Measurements from ENCODE around the gene TAS1R1. TPM values are rescaled to one million over a fixed set of nuclear protein-coding genes. Genes with fewer than 3 reads are reported as not detected.
"Not testable (repeated sequence)": the region's sequence is repeated elsewhere in the genome, so short reads cannot be mapped to it uniquely, and the experiment has no call there.

The TAS1R1 gene
- polyA plus RNA-seq, 2 of the 4 experiments (the other 2 are of a cell fraction), result not detected

DNA sequence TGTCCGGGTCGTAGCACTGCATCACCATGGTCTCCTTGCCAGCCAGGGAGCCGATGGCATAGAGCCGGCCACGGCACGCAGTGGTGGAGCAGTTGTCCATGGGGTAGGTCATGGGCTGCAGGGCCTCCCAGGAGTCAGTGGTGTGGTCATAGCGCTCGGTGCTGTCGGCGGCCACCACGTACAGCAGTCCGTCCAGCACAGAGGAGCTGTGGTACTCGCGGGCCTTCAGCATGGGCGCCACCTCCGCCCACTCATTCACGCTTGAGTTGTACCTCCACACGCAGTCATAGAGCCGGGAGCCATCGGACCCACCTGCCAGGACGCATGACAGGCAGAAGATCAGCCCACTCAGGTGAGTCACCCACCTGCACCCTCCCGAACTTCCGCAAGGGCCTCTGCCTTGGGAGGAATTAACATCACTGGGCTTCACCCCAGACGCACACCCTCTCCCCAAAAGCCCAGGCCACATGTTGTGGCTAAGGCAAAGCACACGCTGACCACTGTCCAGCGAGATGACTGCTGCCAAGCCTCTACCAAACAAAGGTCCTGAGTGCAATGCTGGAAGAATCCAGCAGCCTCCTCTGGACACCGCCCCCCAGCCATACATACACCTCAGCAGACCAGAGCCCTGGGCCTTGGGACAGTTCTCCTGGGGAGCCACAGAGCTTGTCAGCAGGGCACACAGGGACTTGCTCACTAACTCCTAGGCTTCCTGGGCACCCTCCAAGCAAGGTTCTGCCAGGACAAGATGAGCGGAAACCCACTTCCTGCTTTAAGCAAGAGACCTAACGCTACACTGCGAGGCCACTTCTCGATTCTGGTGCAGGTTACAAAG lies 44.3 kb downstream of the TAS1R1 start:
- CTCF ChIA-PET, result interaction anchor here (0.6 to 2.3 kb wide), 2 partner anchors 45 to 46 kb away, joined by 3 to 6 read pairs; partner anchors contain the start of genes NOL9 and TAS1R1
- Histone ChIP-seq H3K4me2 (peak overlapping the region; percentile 90), H3K4me3 (no peak overlapping the region), H3K9me3 (no peaks in the 10 kb centered on the region), H3K4me1 (peaks cover 13% of the 10 kb centered on the region; the same call in 2 of the 3 replicates), H3K27ac (0 out of 6 replicates have a peak overlapping the region, but pooled peaks of 1 of the 2 experiments have one; percentile 49)
- whole genome bisulfite sequencing (ENCODE audit: missing lambda C conversion rate), result 94% methylated on average over 19 of the region's 31 CpGs
- TF ChIP-seq SREBF2 (IDR thresholded peaks at IDR 0.05) (no peak), EHF (CRISPR knock-in tag; IDR thresholded peaks at IDR 0.05) (no peak), KDM5A (IDR thresholded peaks at IDR 0.05) (no peak)
- TF ChIP-seq, protein P1, sequence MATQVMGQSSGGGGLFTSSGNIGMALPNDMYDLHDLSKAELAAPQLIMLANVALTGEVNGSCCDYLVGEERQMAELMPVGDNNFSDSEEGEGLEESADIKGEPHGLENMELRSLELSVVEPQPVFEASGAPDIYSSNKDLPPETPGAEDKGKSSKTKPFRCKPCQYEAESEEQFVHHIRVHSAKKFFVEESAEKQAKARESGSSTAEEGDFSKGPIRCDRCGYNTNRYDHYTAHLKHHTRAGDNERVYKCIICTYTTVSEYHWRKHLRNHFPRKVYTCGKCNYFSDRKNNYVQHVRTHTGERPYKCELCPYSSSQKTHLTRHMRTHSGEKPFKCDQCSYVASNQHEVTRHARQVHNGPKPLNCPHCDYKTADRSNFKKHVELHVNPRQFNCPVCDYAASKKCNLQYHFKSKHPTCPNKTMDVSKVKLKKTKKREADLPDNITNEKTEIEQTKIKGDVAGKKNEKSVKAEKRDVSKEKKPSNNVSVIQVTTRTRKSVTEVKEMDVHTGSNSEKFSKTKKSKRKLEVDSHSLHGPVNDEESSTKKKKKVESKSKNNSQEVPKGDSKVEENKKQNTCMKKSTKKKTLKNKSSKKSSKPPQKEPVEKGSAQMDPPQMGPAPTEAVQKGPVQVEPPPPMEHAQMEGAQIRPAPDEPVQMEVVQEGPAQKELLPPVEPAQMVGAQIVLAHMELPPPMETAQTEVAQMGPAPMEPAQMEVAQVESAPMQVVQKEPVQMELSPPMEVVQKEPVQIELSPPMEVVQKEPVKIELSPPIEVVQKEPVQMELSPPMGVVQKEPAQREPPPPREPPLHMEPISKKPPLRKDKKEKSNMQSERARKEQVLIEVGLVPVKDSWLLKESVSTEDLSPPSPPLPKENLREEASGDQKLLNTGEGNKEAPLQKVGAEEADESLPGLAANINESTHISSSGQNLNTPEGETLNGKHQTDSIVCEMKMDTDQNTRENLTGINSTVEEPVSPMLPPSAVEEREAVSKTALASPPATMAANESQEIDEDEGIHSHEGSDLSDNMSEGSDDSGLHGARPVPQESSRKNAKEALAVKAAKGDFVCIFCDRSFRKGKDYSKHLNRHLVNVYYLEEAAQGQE (IDR thresholded peaks at IDR 0.05), result no peak
- FAIRE-seq (no peak), DNase-seq (ENCODE audit: low read depth in 1 of 2, low spot score in 1 of 2) (no peak), ATAC-seq (no peak)
- POLR2A ChIA-PET, result no interaction called here

DNA sequence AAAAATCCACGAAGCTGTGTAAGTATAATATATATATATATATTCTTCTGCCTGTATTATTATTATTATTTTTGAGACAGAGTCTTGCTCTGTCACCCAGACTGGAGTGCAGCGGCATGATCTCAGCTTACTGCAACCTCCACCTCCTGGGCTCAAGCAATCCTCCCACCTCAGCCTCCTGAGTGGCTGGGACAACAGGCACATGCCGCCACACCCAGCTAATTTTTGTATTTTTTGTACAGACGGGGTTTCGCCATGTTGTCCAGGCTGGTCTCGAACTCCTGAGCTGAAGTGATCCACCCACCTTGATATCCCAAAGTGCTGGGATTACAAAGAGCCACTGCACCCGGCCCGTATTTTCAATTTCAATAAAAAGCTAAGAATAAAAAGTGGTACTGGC lies 44.9 kb downstream of the TAS1R1 start:
- 90% methylated on average over 8 of the region's 8 CpGs for WGBS (ENCODE audit: missing lambda C conversion rate)
- Histone ChIP-seq H3K4me2 (peak overlapping the region; percentile 90), H3K27ac (peak overlapping the region; percentile 81 to 93; a peak in 4 of 6 replicates), H3K4me3 (peak overlapping the region; percentile 72; the same call in 2 of the 3 replicates), H3K4me1 (peaks cover 13% of the 10 kb centered on the region; the same call in 2 of the 3 replicates)
- POLR2A ChIA-PET; FAIRE-seq; ATAC-seq; H3K9me3 ChIP-seq; DNase-seq (ENCODE audit: low read depth in 1 of 2, low spot score in 1 of 2): not testable (repeated sequence)
- CTCF ChIA-PET, result interaction anchor here (0.6 to 2.3 kb wide), 4 partner anchors 11 to 47 kb away, joined by 3 to 6 read pairs (median 4); partner anchors contain the start of genes NOL9 and TAS1R1

- H3K4me1 ChIP-seq, result peaks cover 13% of the 10 kb centered on the region; the same call in 2 of the 3 replicates
- H3K9me3 ChIP-seq, result no peaks in the 10 kb centered on the region
- DNase-seq (ENCODE audit: low read depth in 1 of 2, low spot score in 1 of 2) (no peak), ATAC-seq (peak in 1 of 2 experiments; percentile 12; a peak in 3 of 6 replicates), FAIRE-seq (no peak)
- peak overlapping the region; percentile 81 to 93 for H3K27ac ChIP-seq
- TF ChIP-seq E2F6 (IDR thresholded peaks at IDR 0.05; ENCODE audit: borderline replicate concordance, low read depth), result no peak
- TF ChIP-seq NR3C1 (IDR thresholded peaks at IDR 0.05), result no peak
- TF ChIP-seq CBX2 (IDR thresholded peaks at IDR 0.05; ENCODE audit: borderline replicate concordance, low read depth), result no peak
- no peak for TF ChIP-seq RNF2 (IDR thresholded peaks at IDR 0.05; ENCODE audit: borderline replicate concordance, low read depth)
- no peak for TF ChIP-seq FOXS1 (CRISPR knock-in tag; IDR thresholded peaks at IDR 0.05)
- TF ChIP-seq TP53 (CRISPR knock-in tag; IDR thresholded peaks at IDR 0.05), result no peak
- no peak for TF ChIP-seq EHMT2 (IDR thresholded peaks at IDR 0.05; ENCODE audit: low read depth)
- TF ChIP-seq, protein P2, sequence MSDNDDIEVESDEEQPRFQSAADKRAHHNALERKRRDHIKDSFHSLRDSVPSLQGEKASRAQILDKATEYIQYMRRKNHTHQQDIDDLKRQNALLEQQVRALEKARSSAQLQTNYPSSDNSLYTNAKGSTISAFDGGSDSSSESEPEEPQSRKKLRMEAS (IDR thresholded peaks at IDR 0.05), result no peak
- TF ChIP-seq, protein P3, sequence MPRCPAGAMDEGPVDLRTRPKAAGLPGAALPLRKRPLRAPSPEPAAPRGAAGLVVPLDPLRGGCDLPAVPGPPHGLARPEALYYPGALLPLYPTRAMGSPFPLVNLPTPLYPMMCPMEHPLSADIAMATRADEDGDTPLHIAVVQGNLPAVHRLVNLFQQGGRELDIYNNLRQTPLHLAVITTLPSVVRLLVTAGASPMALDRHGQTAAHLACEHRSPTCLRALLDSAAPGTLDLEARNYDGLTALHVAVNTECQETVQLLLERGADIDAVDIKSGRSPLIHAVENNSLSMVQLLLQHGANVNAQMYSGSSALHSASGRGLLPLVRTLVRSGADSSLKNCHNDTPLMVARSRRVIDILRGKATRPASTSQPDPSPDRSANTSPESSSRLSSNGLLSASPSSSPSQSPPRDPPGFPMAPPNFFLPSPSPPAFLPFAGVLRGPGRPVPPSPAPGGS (IDR thresholded peaks at IDR 0.05), result no peak
- TF ChIP-seq EHF (CRISPR knock-in tag; IDR thresholded peaks at IDR 0.05), result no peak
- TF ChIP-seq NPAS2 (CRISPR knock-in tag; IDR thresholded peaks at IDR 0.05; ENCODE audit: borderline replicate concordance), result no peak
- no peak for TF ChIP-seq JUN (IDR thresholded peaks at IDR 0.05)
- CTCF ChIA-PET, result interaction anchor here (0.6 to 2.3 kb wide), 4 partner anchors 12 to 47 kb away, joined by 3 to 6 read pairs (median 4); partner anchors contain the start of genes NOL9 and TAS1R1
- WGBS (ENCODE audit: missing lambda C conversion rate), result 30% methylated on average over 10 of the region's 10 CpGs
- H3K4me2 ChIP-seq, result peak overlapping the region; percentile 90
- peak overlapping the region; percentile 72 for H3K4me3 ChIP-seq
- POLR2A ChIA-PET, result interaction anchor here (0.7 kb wide), 1 partner anchor 20 kb away, joined by 3 read pairs; the partner anchor contains the start of gene ZBTB48
Observed at GRCh38 chr1:6600410-6601048, 45.4 kb downstream of the TAS1R1 start.

Data from A549 (cell line).